Loucy (cell line): ENCODE results near the gene OR1M1.

Source experiments
- H2AFZ ChIP-seq: fragments of 200-600 bp; sonication (generic); 2 replicates; pipeline ENCODE4 v1.6.0; 2016; ENCODE audit warnings: antibody characterized with exemption, mild to moderate bottlenecking, low read length, moderate library complexity
- H3F3A ChIP-seq: fragments of 200-600 bp; 2 replicates; pipeline ENCODE4 v1.6.0; 2016; ENCODE audit warnings: antibody characterized with exemption, low read depth, mild to moderate bottlenecking
- H3K27me3 ChIP-seq: fragments of 200-600 bp; sonication (generic); 2 replicates; pipeline ENCODE4 v1.6.1; 2014; ENCODE audit warnings: low read length, mild to moderate bottlenecking; ENCODE audit not compliant: insufficient read depth, poor library complexity, severe bottlenecking
- H3K36me3 ChIP-seq: fragments of 200-600 bp; sonication (generic); 2 replicates; pipeline ENCODE4 v1.6.1; 2016; ENCODE audit warnings: low read length; ENCODE audit not compliant: insufficient read depth
- H3K4me1 ChIP-seq: fragments of 200-600 bp; sonication (generic); 2 replicates; pipeline ENCODE4 v1.5.1; 2014; ENCODE audit warnings: low read length, mild to moderate bottlenecking; ENCODE audit not compliant: insufficient read depth, poor library complexity, severe bottlenecking
- H3K4me2 ChIP-seq: fragments of 200-600 bp; sonication (generic); 2 replicates; pipeline ENCODE4 v1.6.0; 2014; ENCODE audit warnings: antibody characterized with exemption, low read length, low read depth, mild to moderate bottlenecking; ENCODE audit not compliant: poor library complexity, severe bottlenecking
- H3K4me3 ChIP-seq: fragments of 200-600 bp; sonication (generic); 2 replicates; pipeline ENCODE4 v1.5.1; 2014; ENCODE audit warnings: low read length, mild to moderate bottlenecking, mixed read lengths; ENCODE audit not compliant: poor library complexity, severe bottlenecking
- H3K79me2 ChIP-seq: fragments of 200-600 bp; sonication (generic); 2 replicates; pipeline ENCODE4 v1.6.1; 2014; ENCODE audit warnings: low read length; ENCODE audit not compliant: insufficient read depth
- H3K9ac ChIP-seq: fragments of 200-600 bp; sonication (generic); 2 replicates; pipeline ENCODE4 v1.6.0; 2014; ENCODE audit warnings: mild to moderate bottlenecking, low read depth, low read length, moderate library complexity; ENCODE audit not compliant: poor library complexity, severe bottlenecking
- H3K9me2 ChIP-seq: fragments of 200-600 bp; sonication (generic); replicated peaks from 2 replicates; pipeline ENCODE4 v1.6.1; 2016; ENCODE audit warnings: low read depth, low read length, mixed read lengths
- H3K9me3 ChIP-seq: fragments of 200-600 bp; sonication (generic); 2 replicates; pipeline ENCODE4 v1.6.1; 2014; ENCODE audit warnings: mild to moderate bottlenecking, antibody characterized with exemption, low read length, low read depth; ENCODE audit not compliant: insufficient read depth
- H4K20me1 ChIP-seq: fragments of 200-600 bp; sonication (generic); 2 replicates; pipeline ENCODE4 v1.6.0; 2014; ENCODE audit warnings: antibody characterized with exemption, low read length, mild to moderate bottlenecking; ENCODE audit not compliant: insufficient read depth, poor library complexity, severe bottlenecking
- EZH2phosphoT487 ChIP-seq: fragments of 200-600 bp; IDR thresholded peaks from 2 replicates; pipeline ENCODE4 v1.6.1; 2018; ENCODE audit warnings: antibody characterized with exemption, mild to moderate bottlenecking, moderate library complexity, borderline replicate concordance
- TF ChIP-seq, protein P1 (sequence below): fragments of 200-600 bp; sonication (generic); conservative IDR thresholded peaks from 2 replicates; pipeline ENCODE4 v1.5.1; 2014; ENCODE audit warnings: mild to moderate bottlenecking, antibody characterized with exemption, low read length

OR1M1 gene, protein sequence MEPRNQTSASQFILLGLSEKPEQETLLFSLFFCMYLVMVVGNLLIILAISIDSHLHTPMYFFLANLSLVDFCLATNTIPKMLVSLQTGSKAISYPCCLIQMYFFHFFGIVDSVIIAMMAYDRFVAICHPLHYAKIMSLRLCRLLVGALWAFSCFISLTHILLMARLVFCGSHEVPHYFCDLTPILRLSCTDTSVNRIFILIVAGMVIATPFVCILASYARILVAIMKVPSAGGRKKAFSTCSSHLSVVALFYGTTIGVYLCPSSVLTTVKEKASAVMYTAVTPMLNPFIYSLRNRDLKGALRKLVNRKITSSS

GRCh38 chr19:9086761-9087160 lies at the start of gene OR1M1:
Gene OR1M1, plus strand, starts transcription at chr19:9087061. Its CDS starts 6,184 bp downstream, at chr19:9093245.
- Histone ChIP-seq H3F3A (no peaks in the 10 kb centered on the region), H3K27me3 (no peaks in the 10 kb centered on the region), H4K20me1 (no peaks in the 10 kb centered on the region), H3K79me2 (no peaks in the 10 kb centered on the region), H3K4me2 (no peak within 1 kb of the TSS), H3K9me3 (no peaks in the 10 kb centered on the region), H2AFZ (no peak within 1 kb of the TSS), H3K9ac (no peak within 1 kb of the TSS), H3K36me3 (no peaks in the 10 kb centered on the region), H3K4me3 (no peak within 1 kb of the TSS), H3K9me2 (no peaks in the 10 kb centered on the region), H3K4me1 (no peaks in the 10 kb centered on the region)
- no peak for TF ChIP-seq EZH2phosphoT487
- TF ChIP-seq, protein P1, sequence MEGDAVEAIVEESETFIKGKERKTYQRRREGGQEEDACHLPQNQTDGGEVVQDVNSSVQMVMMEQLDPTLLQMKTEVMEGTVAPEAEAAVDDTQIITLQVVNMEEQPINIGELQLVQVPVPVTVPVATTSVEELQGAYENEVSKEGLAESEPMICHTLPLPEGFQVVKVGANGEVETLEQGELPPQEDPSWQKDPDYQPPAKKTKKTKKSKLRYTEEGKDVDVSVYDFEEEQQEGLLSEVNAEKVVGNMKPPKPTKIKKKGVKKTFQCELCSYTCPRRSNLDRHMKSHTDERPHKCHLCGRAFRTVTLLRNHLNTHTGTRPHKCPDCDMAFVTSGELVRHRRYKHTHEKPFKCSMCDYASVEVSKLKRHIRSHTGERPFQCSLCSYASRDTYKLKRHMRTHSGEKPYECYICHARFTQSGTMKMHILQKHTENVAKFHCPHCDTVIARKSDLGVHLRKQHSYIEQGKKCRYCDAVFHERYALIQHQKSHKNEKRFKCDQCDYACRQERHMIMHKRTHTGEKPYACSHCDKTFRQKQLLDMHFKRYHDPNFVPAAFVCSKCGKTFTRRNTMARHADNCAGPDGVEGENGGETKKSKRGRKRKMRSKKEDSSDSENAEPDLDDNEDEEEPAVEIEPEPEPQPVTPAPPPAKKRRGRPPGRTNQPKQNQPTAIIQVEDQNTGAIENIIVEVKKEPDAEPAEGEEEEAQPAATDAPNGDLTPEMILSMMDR: no peak

GRCh38 chr19:9037400-9038062 lies 49.3 kb upstream of the OR1M1 start:
- H3K4me2 ChIP-seq: no peak overlapping the region
- no peaks in the 10 kb centered on the region for H3K79me2 ChIP-seq
- no peak overlapping the region for H2AFZ ChIP-seq
- no peaks in the 10 kb centered on the region for H3F3A ChIP-seq
- H3K27me3 ChIP-seq: no peaks in the 10 kb centered on the region
- H4K20me1 ChIP-seq: no peaks in the 10 kb centered on the region
- no peak overlapping the region for H3K4me3 ChIP-seq
- no peak overlapping the region for H3K9ac ChIP-seq
- no peak for TF ChIP-seq EZH2phosphoT487
- TF ChIP-seq, protein P1: no peak
- H3K36me3 ChIP-seq: no peaks in the 10 kb centered on the region
- H3K4me1 ChIP-seq: no peaks in the 10 kb centered on the region
- no peaks in the 10 kb centered on the region for H3K9me2 ChIP-seq
- H3K9me3 ChIP-seq: no peaks in the 10 kb centered on the region

- Histone ChIP-seq H3K9me2 (no peaks in the 10 kb centered on the region), H3K4me1 (no peaks in the 10 kb centered on the region), H3K4me3 (no peak overlapping the region), H3F3A (no peaks in the 10 kb centered on the region), H4K20me1 (no peaks in the 10 kb centered on the region), H3K79me2 (no peaks in the 10 kb centered on the region), H3K36me3 (no peaks in the 10 kb centered on the region), H3K4me2 (no peak overlapping the region), H3K9ac (no peak overlapping the region), H2AFZ (no peak overlapping the region), H3K9me3 (no peaks in the 10 kb centered on the region), H3K27me3 (no peaks in the 10 kb centered on the region)
- TF ChIP-seq, protein P1: no peak
- no peak for TF ChIP-seq EZH2phosphoT487
These were observed 47.1 kb upstream of the OR1M1 start for GRCh38 chr19:9039728-9040127.
